ENCODE results near the gene MAPKAPK3.

DNA sequence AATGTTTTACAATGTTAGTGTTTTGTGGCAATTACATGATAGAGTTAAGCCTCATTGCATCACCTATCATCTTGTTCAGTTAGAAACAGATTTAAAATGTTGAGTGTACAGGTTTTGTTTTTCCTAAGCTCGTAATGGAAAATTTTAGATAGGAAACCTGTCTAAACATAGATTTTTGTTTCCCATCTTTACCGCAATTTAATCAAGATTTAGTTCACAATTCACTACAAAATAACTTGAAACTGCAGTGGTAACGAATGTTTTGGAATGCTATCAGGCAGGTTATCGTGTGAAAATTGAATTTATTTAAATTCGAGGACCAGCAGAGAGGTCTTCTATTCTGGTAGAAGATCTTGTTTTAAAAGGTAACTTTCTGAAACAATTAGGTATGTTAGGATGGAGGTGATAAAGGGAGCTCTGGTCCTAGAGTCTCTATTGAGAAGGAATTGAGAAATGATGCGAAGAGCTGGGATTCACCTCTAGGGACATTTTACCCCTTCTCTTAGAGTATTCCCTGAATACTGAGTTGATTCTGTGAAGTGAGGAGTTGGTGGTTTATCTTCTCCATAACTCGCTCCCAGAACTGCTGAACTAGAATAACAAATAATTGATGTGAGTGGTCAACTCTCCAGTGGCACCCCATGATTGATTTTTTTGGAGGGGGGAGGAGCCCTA lies 59.2 kb downstream of the MAPKAPK3 start:
- TF ChIP-seq, protein P1, sequence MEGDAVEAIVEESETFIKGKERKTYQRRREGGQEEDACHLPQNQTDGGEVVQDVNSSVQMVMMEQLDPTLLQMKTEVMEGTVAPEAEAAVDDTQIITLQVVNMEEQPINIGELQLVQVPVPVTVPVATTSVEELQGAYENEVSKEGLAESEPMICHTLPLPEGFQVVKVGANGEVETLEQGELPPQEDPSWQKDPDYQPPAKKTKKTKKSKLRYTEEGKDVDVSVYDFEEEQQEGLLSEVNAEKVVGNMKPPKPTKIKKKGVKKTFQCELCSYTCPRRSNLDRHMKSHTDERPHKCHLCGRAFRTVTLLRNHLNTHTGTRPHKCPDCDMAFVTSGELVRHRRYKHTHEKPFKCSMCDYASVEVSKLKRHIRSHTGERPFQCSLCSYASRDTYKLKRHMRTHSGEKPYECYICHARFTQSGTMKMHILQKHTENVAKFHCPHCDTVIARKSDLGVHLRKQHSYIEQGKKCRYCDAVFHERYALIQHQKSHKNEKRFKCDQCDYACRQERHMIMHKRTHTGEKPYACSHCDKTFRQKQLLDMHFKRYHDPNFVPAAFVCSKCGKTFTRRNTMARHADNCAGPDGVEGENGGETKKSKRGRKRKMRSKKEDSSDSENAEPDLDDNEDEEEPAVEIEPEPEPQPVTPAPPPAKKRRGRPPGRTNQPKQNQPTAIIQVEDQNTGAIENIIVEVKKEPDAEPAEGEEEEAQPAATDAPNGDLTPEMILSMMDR (IDR thresholded peaks at IDR 0.05), result no peak
- no peak for TF ChIP-seq POLR2A (IDR thresholded peaks at IDR 0.05)
